Loucy (cell line): ENCODE measurements around the gene LRSAM1.

Source experiments
- H2AFZ ChIP-seq: fragments of 200-600 bp; sonication (generic); 2 replicates; pipeline ENCODE4 v1.6.0; 2016; ENCODE audit warnings: antibody characterized with exemption, mild to moderate bottlenecking, low read length, moderate library complexity
- H3F3A ChIP-seq: fragments of 200-600 bp; 2 replicates; pipeline ENCODE4 v1.6.0; 2016; ENCODE audit warnings: antibody characterized with exemption, low read depth, mild to moderate bottlenecking
- H3K27me3 ChIP-seq: fragments of 200-600 bp; sonication (generic); 2 replicates; pipeline ENCODE4 v1.6.1; 2014; ENCODE audit warnings: low read length, mild to moderate bottlenecking; ENCODE audit not compliant: insufficient read depth, poor library complexity, severe bottlenecking
- H3K36me3 ChIP-seq: fragments of 200-600 bp; sonication (generic); 2 replicates; pipeline ENCODE4 v1.6.1; 2016; ENCODE audit warnings: low read length; ENCODE audit not compliant: insufficient read depth
- H3K4me1 ChIP-seq: fragments of 200-600 bp; sonication (generic); 2 replicates; pipeline ENCODE4 v1.5.1; 2014; ENCODE audit warnings: low read length, mild to moderate bottlenecking; ENCODE audit not compliant: insufficient read depth, poor library complexity, severe bottlenecking
- H3K4me2 ChIP-seq: fragments of 200-600 bp; sonication (generic); 2 replicates; pipeline ENCODE4 v1.6.0; 2014; ENCODE audit warnings: antibody characterized with exemption, low read length, low read depth, mild to moderate bottlenecking; ENCODE audit not compliant: poor library complexity, severe bottlenecking
- H3K4me3 ChIP-seq: fragments of 200-600 bp; sonication (generic); 2 replicates; pipeline ENCODE4 v1.5.1; 2014; ENCODE audit warnings: low read length, mild to moderate bottlenecking, mixed read lengths; ENCODE audit not compliant: poor library complexity, severe bottlenecking
- H3K79me2 ChIP-seq: fragments of 200-600 bp; sonication (generic); 2 replicates; pipeline ENCODE4 v1.6.1; 2014; ENCODE audit warnings: low read length; ENCODE audit not compliant: insufficient read depth
- H3K9ac ChIP-seq: fragments of 200-600 bp; sonication (generic); 2 replicates; pipeline ENCODE4 v1.6.0; 2014; ENCODE audit warnings: mild to moderate bottlenecking, low read depth, low read length, moderate library complexity; ENCODE audit not compliant: poor library complexity, severe bottlenecking
- H3K9me2 ChIP-seq: fragments of 200-600 bp; sonication (generic); replicated peaks from 2 replicates; pipeline ENCODE4 v1.6.1; 2016; ENCODE audit warnings: low read depth, low read length, mixed read lengths
- H3K9me3 ChIP-seq: fragments of 200-600 bp; sonication (generic); 2 replicates; pipeline ENCODE4 v1.6.1; 2014; ENCODE audit warnings: mild to moderate bottlenecking, antibody characterized with exemption, low read length, low read depth; ENCODE audit not compliant: insufficient read depth
- H4K20me1 ChIP-seq: fragments of 200-600 bp; sonication (generic); 2 replicates; pipeline ENCODE4 v1.6.0; 2014; ENCODE audit warnings: antibody characterized with exemption, low read length, mild to moderate bottlenecking; ENCODE audit not compliant: insufficient read depth, poor library complexity, severe bottlenecking
- CTCF ChIP-seq: fragments of 200-600 bp; sonication (generic); conservative IDR thresholded peaks from 2 replicates; pipeline ENCODE4 v1.5.1; 2014; ENCODE audit warnings: mild to moderate bottlenecking, antibody characterized with exemption, low read length
- EZH2phosphoT487 ChIP-seq: fragments of 200-600 bp; IDR thresholded peaks from 2 replicates; pipeline ENCODE4 v1.6.1; 2018; ENCODE audit warnings: antibody characterized with exemption, mild to moderate bottlenecking, moderate library complexity, borderline replicate concordance

The LRSAM1 gene

GRCh38 chr9:127545196-127546124, 94.2 kb downstream of the LRSAM1 start:
- H3K9me3 ChIP-seq: no peaks in the 10 kb centered on the region
- H3K4me3 ChIP-seq: no peak overlapping the region
- no peak overlapping the region for H2AFZ ChIP-seq
- peaks cover 26% of the 10 kb centered on the region; the same call in 1 of the 2 replicates for H3K79me2 ChIP-seq
- H3K27me3 ChIP-seq: no peaks in the 10 kb centered on the region
- peaks cover 3% of the 10 kb centered on the region for H3K4me1 ChIP-seq
- no peak overlapping the region for H3K4me2 ChIP-seq
- H4K20me1 ChIP-seq: no peaks in the 10 kb centered on the region
- no peak overlapping the region for H3K9ac ChIP-seq
- H3F3A ChIP-seq: no peaks in the 10 kb centered on the region
- H3K36me3 ChIP-seq: no peaks in the 10 kb centered on the region
- TF ChIP-seq EZH2phosphoT487 (no peak), CTCF (no peak)
- H3K9me2 ChIP-seq: no peaks in the 10 kb centered on the region

- Histone ChIP-seq H4K20me1 (no peaks in the 10 kb centered on the region), H3K36me3 (no peaks in the 10 kb centered on the region), H3K27me3 (no peaks in the 10 kb centered on the region), H3K4me1 (peaks cover 3% of the 10 kb centered on the region), H3K4me3 (no peak overlapping the region), H2AFZ (no peak overlapping the region), H3K9me3 (no peaks in the 10 kb centered on the region), H3K9me2 (no peaks in the 10 kb centered on the region), H3K9ac (no peak overlapping the region), H3F3A (no peaks in the 10 kb centered on the region), H3K4me2 (no peak overlapping the region), H3K79me2 (peaks cover 18% of the 10 kb centered on the region; the same call in 1 of the 2 replicates)
- TF ChIP-seq EZH2phosphoT487: no peak
- no peak for TF ChIP-seq CTCF
Observed at GRCh38 chr9:127546125-127546832, 95.0 kb downstream of the LRSAM1 start.

DNA sequence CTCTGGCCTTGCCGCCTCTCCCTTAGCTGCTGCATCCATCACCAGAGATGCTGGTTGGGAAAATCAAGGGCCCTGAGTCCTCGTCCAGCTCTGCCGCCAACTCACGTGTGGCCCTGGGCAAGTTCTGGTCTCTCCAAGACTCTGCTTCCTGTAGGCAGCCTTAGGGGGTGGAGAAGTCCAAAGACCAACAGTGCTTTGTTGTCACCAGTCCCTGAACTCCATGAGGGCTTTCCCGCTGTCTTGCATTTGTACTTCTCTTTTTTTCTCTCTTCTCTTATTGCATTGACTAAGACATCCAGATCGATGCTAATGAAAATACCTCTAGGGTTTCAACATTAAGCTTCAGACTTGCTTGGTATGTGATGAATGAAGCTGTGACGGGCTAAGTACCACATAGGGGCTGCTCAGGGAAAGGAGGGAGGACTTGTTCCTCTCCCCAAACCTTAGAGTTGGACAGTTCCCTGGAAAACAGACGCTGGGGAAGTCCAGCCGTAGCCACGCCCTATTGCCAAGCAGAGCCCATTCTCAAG, 97.1 kb downstream of the LRSAM1 start:
- Histone ChIP-seq H3K9ac (no peak overlapping the region), H3K4me2 (no peak overlapping the region), H3K79me2 (peaks cover 12% of the 10 kb centered on the region; the same call in 1 of the 2 replicates), H4K20me1 (no peaks in the 10 kb centered on the region), H3K36me3 (no peaks in the 10 kb centered on the region), H3K27me3 (no peaks in the 10 kb centered on the region), H3K9me3 (no peaks in the 10 kb centered on the region), H2AFZ (no peak overlapping the region), H3K9me2 (no peaks in the 10 kb centered on the region), H3K4me1 (peaks cover 3% of the 10 kb centered on the region), H3K4me3 (no peak overlapping the region), H3F3A (no peaks in the 10 kb centered on the region)
- no peak for TF ChIP-seq CTCF
- TF ChIP-seq EZH2phosphoT487: no peak
